Measurements from ENCODE around the gene GPC2.
A peak's percentile ranks its signal among the peaks of the same experiment; 100 is the strongest.

Gene GPC2

DNA sequence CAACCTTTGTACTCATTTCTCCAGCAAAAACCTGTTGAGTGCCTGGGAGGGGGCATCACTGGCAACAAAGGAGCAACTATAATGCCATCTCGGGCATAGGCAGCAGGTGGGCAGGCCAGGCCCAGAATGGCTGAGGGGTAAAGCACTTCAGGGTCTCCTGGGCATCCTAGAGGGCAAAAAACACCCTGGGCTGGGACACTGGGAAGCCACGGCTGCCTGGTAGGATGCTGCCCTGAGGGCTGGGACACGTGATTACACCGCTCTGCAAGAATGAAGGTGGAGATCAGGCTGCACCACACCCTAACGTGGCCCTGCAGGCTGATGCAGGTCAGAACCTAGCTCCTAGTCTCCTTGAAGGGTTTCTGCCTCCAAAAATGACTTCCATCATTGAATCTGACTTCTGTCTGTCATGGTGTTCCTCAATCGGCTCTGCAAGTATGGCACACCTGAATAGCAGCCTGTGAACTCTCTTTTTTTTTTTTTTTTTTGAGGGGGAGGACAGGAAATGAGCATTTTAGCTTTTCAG lies 14.1 kb downstream of the GPC2 start:
- no peaks in the 10 kb centered on the region for H4K20me1 ChIP-seq (ENCODE audit: control insufficient read depth, insufficient read depth, low read depth, low read length)
- H3K27ac ChIP-seq (ENCODE audit: low read depth, low read length), result no peak overlapping the region; the same call in 1 of the 2 replicates
- no peaks in the 10 kb centered on the region; the same call in 1 of the 2 replicates for H3F3A ChIP-seq (ENCODE audit: control insufficient read depth, insufficient read depth)
- H3K4me3 ChIP-seq (ENCODE audit: low read length), result no peak overlapping the region
- peaks cover 11% of the 10 kb centered on the region for H3K79me2 ChIP-seq (ENCODE audit: control insufficient read depth, low read length)
- H3K36me3 ChIP-seq (ENCODE audit: control insufficient read depth, low read length), result peaks cover 3% of the 10 kb centered on the region
- H3K4me2 ChIP-seq (ENCODE audit: low read length), result peak overlapping the region; percentile 36
- H3K9me3 ChIP-seq (ENCODE audit: control insufficient read depth, insufficient read depth, low read length), result no peaks in the 10 kb centered on the region
- no peaks in the 10 kb centered on the region for H3K9me2 ChIP-seq (replicated peaks; ENCODE audit: control insufficient read depth, low read length)
- peaks cover 10% of the 10 kb centered on the region for H3K27me3 ChIP-seq (ENCODE audit: control insufficient read depth, low read length)
- TF ChIP-seq CTCF (IDR thresholded peaks at IDR 0.05; ENCODE audit: low read depth, low read length, poor library complexity, severe bottlenecking) (no peak), EZH2phosphoT487 (IDR thresholded peaks at IDR 0.05; ENCODE audit: borderline replicate concordance, low read length) (no peak)
- H3K4me1 ChIP-seq (ENCODE audit: control insufficient read depth, low read length), result peaks cover 37% of the 10 kb centered on the region

GRCh38 chr7:100160067-100160466 lies 17.1 kb downstream of the GPC2 start:
- Histone ChIP-seq H3K9me3 (ENCODE audit: control insufficient read depth, insufficient read depth, low read length) (no peaks in the 10 kb centered on the region), H3K4me3 (ENCODE audit: low read length) (no peak overlapping the region), H3F3A (ENCODE audit: control insufficient read depth, insufficient read depth) (peaks cover 13% of the 10 kb centered on the region), H3K27me3 (ENCODE audit: control insufficient read depth, low read length) (no peaks in the 10 kb centered on the region), H3K79me2 (ENCODE audit: control insufficient read depth, low read length) (peaks cover 39% of the 10 kb centered on the region), H4K20me1 (ENCODE audit: control insufficient read depth, insufficient read depth, low read depth, low read length) (peaks cover 8% of the 10 kb centered on the region; the same call in 1 of the 2 replicates), H3K36me3 (ENCODE audit: control insufficient read depth, low read length) (peaks cover 33% of the 10 kb centered on the region), H3K27ac (ENCODE audit: low read depth, low read length) (no peak overlapping the region), H3K4me2 (ENCODE audit: low read length) (no peak overlapping the region), H3K4me1 (ENCODE audit: control insufficient read depth, low read length) (peaks cover 45% of the 10 kb centered on the region), H3K9me2 (replicated peaks; ENCODE audit: control insufficient read depth, low read length) (no peaks in the 10 kb centered on the region)
- TF ChIP-seq EZH2phosphoT487 (IDR thresholded peaks at IDR 0.05; ENCODE audit: borderline replicate concordance, low read length), result no peak
- no peak for TF ChIP-seq CTCF (IDR thresholded peaks at IDR 0.05; ENCODE audit: low read depth, low read length, poor library complexity, severe bottlenecking)

GRCh38 chr7:100159099-100159623 lies 18.0 kb downstream of the GPC2 start:
- TF ChIP-seq EZH2phosphoT487 (IDR thresholded peaks at IDR 0.05; ENCODE audit: borderline replicate concordance, low read length) (no peak), CTCF (IDR thresholded peaks at IDR 0.05; ENCODE audit: low read depth, low read length, poor library complexity, severe bottlenecking) (peak; percentile 22)
- H3K79me2 ChIP-seq (ENCODE audit: control insufficient read depth, low read length), result peaks cover 48% of the 10 kb centered on the region
- peak overlapping the region; percentile 86 for H3K4me3 ChIP-seq (ENCODE audit: low read length)
- peaks cover 14% of the 10 kb centered on the region for H3F3A ChIP-seq (ENCODE audit: control insufficient read depth, insufficient read depth)
- peaks cover 53% of the 10 kb centered on the region for H3K4me1 ChIP-seq (ENCODE audit: control insufficient read depth, low read length)
- no peaks in the 10 kb centered on the region for H3K27me3 ChIP-seq (ENCODE audit: control insufficient read depth, low read length)
- H3K4me2 ChIP-seq (ENCODE audit: low read length), result peak overlapping the region; percentile 94
- no peaks in the 10 kb centered on the region for H3K9me2 ChIP-seq (replicated peaks; ENCODE audit: control insufficient read depth, low read length)
- peaks cover 42% of the 10 kb centered on the region for H3K36me3 ChIP-seq (ENCODE audit: control insufficient read depth, low read length)
- H3K9me3 ChIP-seq (ENCODE audit: control insufficient read depth, insufficient read depth, low read length), result no peaks in the 10 kb centered on the region
- H3K27ac ChIP-seq (ENCODE audit: low read depth, low read length), result peak overlapping the region; percentile 67
- peaks cover 8% of the 10 kb centered on the region; the same call in 1 of the 2 replicates for H4K20me1 ChIP-seq (ENCODE audit: control insufficient read depth, insufficient read depth, low read depth, low read length)

Data from DOHH2 (cell line).